ENCODE data around the gene ZBTB48.
"Not testable (repeated sequence)": the region's sequence is repeated elsewhere in the genome, so short reads cannot be mapped to it uniquely, and the experiment has no call there.

Gene ZBTB48

DNA sequence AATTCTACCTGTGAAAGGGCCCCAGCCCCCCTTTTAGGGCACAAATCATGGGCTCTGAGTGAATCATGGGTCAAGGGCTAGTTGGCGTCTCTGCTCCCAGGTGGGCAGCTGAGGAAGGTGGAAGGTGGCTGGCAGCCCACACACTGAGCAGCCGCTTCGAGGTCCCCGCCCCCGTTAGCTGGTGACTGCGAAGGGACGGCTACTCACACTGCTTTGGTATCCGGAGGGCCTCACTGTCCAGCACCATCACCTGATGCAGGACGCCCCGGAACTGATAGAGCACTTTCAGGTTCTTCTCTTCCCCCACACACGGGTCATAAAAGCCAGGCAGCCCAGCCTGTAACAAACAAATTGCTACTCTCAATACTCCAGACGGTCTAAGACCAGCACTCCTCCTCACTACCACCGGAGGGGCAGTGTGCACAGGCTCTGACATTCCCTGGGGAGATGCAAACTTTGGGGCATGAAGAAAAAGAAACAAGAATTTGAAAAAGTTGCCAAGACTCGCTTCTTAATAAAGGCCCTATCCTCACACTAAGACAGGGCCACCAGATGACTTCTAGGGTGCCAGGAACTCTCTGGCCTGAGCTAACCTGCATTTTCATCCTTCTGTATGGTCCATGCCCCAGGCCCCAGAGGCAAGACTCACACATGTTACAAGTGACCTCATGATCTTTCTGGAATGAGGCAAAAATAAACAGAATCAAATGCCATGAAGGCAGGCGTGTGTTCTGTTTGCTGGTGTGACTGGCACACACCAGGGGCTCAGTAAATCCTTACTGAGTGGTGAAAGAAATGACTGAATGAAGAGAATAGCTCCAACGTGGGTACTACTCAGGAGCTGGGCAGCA lies 56.3 kb downstream of the ZBTB48 start:
- no peak for DNase-seq

DNA sequence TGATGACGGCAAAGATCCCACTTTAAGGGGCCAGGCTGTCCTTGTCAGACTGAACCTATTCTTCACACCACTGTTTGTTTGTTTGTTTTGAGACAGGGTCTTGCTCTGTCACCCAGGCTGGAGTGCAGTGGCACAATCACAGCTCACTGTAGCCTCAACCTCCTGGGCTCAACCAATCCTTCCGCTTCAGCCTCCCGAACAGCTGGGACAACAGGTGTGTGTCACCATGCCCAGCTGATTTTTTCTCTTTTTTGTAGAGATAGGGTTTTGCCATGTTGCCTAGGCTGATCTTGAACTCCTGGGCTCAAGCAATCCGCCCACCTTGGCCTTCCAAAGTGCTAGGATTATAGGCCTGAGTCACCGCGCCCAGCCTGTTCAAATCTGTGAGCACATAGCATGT lies 57.0 kb downstream of the ZBTB48 start:
- not testable (repeated sequence) for DNase-seq

DNA sequence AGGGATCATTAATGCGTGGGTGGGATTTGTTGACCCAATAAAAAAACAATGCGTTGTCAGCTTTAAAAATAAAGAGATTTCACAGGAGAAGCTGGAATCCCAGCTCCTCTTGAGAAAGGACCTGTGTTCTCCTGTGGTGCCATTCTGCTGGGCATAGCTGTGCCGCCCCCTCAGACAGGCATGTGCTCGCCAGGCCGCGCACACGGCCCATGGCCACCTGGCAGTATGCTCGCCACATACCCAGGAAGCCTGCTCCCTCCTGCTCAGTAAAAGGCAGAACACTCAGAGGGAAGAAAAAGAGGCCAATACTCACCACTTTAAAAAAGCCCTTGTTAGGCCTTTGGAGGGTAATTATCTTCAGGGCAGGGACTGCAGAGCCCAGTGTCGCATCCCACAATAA lies 58.0 kb downstream of the ZBTB48 start:
- DNase-seq, result no peak

DNA sequence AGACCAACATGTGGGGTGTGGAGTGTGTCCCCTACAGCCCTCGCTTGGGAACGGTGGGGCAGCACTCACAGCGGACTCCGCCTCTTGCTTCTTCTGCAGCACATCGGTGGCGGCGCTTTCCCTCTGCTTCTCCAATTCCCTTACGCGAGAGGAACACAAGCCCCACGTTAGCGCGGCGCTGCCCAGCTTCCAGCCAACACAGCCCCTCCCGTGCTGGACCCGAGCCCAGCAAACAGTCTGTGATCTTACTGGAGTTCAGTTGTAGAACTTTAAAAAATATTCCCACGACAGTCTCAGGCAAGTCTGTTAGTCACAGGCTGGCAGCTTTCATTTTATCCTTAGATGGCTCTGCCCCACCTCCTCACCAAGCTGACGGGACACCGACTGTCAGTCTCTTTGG lies 58.4 kb downstream of the ZBTB48 start:
- DNase-seq, result no peak
